Neuron (in vitro differentiated cells): ENCODE data around the gene UNCX.

Source experiments
- H2AFZ ChIP-seq: one replicate; pipeline ENCODE4 v1.6.1; 2013; ENCODE audit warnings: low read depth, mild to moderate bottlenecking, inconsistent platforms, low read length, moderate library complexity
- H3K27me3 ChIP-seq: one replicate; pipeline ENCODE4 v1.6.1; 2013; ENCODE audit warnings: low read length; ENCODE audit not compliant: insufficient read depth
- H3K36me3 ChIP-seq: one replicate; pipeline ENCODE4 v1.6.1; 2013; ENCODE audit warnings: low read length; ENCODE audit not compliant: insufficient read depth
- H3K4me1 ChIP-seq: one replicate; pipeline ENCODE4 v1.6.1; 2013; ENCODE audit warnings: low read length; ENCODE audit not compliant: insufficient read depth
- H3K4me3 ChIP-seq: 2 replicates; pipeline ENCODE4 v1.5.1; 2013; ENCODE audit warnings: mild to moderate bottlenecking, low read length, moderate library complexity
- H3K9me3 ChIP-seq: one replicate; pipeline ENCODE4 v1.6.1; 2013; ENCODE audit warnings: low read length

The UNCX gene

GRCh38 chr7:1223196-1223981 is 9.3 kb upstream of the UNCX start:
- Histone ChIP-seq H3K4me3 (no peak overlapping the region), H3K4me1 (peaks cover 10% of the 10 kb centered on the region), H3K27me3 (peaks cover 86% of the 10 kb centered on the region), H3K36me3 (no peaks in the 10 kb centered on the region), H2AFZ (no peak overlapping the region), H3K9me3 (no peaks in the 10 kb centered on the region)

GRCh38 chr7:1224086-1224716 is 8.5 kb upstream of the UNCX start:
- no peaks in the 10 kb centered on the region for H3K9me3 ChIP-seq
- H3K4me3 ChIP-seq, result no peak overlapping the region
- H3K4me1 ChIP-seq, result peaks cover 10% of the 10 kb centered on the region
- H2AFZ ChIP-seq, result no peak overlapping the region
- H3K36me3 ChIP-seq, result no peaks in the 10 kb centered on the region
- H3K27me3 ChIP-seq, result peaks cover 87% of the 10 kb centered on the region

GRCh38 chr7:1225030-1225429 is 7.6 kb upstream of the UNCX start:
- Histone ChIP-seq H2AFZ (no peak overlapping the region), H3K4me1 (peaks cover 10% of the 10 kb centered on the region), H3K9me3 (no peaks in the 10 kb centered on the region), H3K36me3 (no peaks in the 10 kb centered on the region), H3K4me3 (no peak overlapping the region), H3K27me3 (peaks cover 85% of the 10 kb centered on the region)

- peaks cover 86% of the 10 kb centered on the region for H3K27me3 ChIP-seq
- no peak overlapping the region for H3K4me3 ChIP-seq
- peaks cover 11% of the 10 kb centered on the region for H3K4me1 ChIP-seq
- H3K36me3 ChIP-seq, result no peaks in the 10 kb centered on the region
- H3K9me3 ChIP-seq, result no peaks in the 10 kb centered on the region
- no peak overlapping the region for H2AFZ ChIP-seq
Observed at GRCh38 chr7:1225441-1226185, 7.1 kb upstream of the UNCX start.

GRCh38 chr7:1226186-1226901 is 6.3 kb upstream of the UNCX start:
- Histone ChIP-seq H3K9me3 (no peaks in the 10 kb centered on the region), H3K4me1 (peaks cover 14% of the 10 kb centered on the region), H3K4me3 (no peak overlapping the region), H3K27me3 (peaks cover 86% of the 10 kb centered on the region), H3K36me3 (no peaks in the 10 kb centered on the region), H2AFZ (no peak overlapping the region)

GRCh38 chr7:1227071-1227804 is 5.4 kb upstream of the UNCX start:
- H3K27me3 ChIP-seq, result peaks cover 87% of the 10 kb centered on the region
- no peaks in the 10 kb centered on the region for H3K9me3 ChIP-seq
- H3K4me3 ChIP-seq, result no peak overlapping the region
- no peak overlapping the region for H2AFZ ChIP-seq
- no peaks in the 10 kb centered on the region for H3K36me3 ChIP-seq
- peaks cover 14% of the 10 kb centered on the region for H3K4me1 ChIP-seq

DNA sequence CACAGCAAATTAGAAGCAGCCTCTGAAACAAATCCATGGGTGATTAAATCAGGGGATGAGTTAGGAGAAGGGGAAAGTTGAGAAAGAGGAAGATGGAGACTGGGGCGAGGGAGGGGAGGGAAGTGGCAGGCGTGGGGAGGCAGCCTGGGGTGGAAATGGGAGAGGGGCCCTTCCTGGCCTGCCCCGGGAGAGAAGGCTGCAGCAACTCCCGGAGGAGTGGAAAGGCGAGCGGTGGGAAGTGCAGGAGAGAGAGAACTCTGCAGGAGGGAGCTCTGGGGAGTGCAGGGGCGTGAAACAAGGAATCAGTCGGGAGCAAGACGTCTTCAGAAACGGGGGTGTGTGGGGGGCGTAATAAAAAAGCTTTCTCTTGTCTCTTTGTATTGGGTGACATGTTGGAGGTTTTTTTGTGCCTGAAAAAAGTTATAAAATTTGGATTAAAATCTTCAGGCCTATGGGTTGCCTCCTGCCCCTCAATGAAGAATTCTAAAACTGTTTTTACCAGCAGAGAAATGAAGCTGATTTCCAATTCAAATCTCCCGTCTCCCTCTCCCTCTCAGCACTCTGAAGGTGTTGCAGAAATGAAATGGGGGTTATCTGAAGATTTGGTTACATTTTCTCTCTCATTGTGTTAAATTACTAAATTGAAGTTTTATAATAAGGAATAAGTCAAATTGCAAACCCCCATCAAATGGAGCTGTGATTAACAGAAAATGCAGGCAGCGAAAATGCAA is 4.7 kb upstream of the UNCX start:
- peaks cover 87% of the 10 kb centered on the region for H3K27me3 ChIP-seq
- H3K4me3 ChIP-seq, result no peak overlapping the region
- H3K4me1 ChIP-seq, result peaks cover 14% of the 10 kb centered on the region
- no peaks in the 10 kb centered on the region for H3K9me3 ChIP-seq
- H2AFZ ChIP-seq, result no peak overlapping the region
- no peaks in the 10 kb centered on the region for H3K36me3 ChIP-seq

GRCh38 chr7:1228545-1229201 is 4.0 kb upstream of the UNCX start:
- Histone ChIP-seq H3K36me3 (no peaks in the 10 kb centered on the region), H3K4me3 (no peak overlapping the region), H3K9me3 (no peaks in the 10 kb centered on the region), H3K27me3 (peaks cover 83% of the 10 kb centered on the region), H3K4me1 (peaks cover 14% of the 10 kb centered on the region), H2AFZ (no peak overlapping the region)

- Histone ChIP-seq H3K9me3 (no peaks in the 10 kb centered on the region), H2AFZ (no peak overlapping the region), H3K27me3 (peaks cover 83% of the 10 kb centered on the region), H3K4me3 (no peak overlapping the region), H3K36me3 (no peaks in the 10 kb centered on the region), H3K4me1 (peaks cover 14% of the 10 kb centered on the region)
Observed at GRCh38 chr7:1229202-1229947, 3.3 kb upstream of the UNCX start.

DNA sequence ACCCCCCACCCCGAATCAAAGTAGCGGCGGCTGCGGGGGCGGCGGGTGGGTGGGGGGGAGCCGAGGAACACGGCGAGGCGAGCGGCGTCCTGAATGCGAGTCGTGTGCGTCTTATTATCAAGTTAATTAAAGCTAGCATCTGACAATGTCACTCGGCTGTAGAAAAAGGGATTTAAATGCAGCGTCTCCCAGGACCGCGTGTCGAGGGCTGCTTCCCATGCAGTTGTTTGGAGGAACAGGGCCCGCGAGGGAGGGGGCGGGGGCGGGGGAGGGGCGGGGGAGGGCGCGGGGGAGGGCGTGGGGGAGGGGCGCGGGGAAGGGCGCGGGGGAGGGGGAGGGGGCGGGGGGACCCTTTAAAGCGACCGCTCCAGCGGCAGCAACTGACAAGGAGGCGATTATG is 2.7 kb upstream of the UNCX start:
- Histone ChIP-seq H3K4me3 (no peak overlapping the region), H3K4me1 (peaks cover 10% of the 10 kb centered on the region), H2AFZ (no peak overlapping the region), H3K27me3 (peaks cover 86% of the 10 kb centered on the region), H3K36me3 (no peaks in the 10 kb centered on the region), H3K9me3 (no peaks in the 10 kb centered on the region)
